OCI-M2 (cell line): ENCODE data around the gene CAMSAP1.

Experiments used
- DNase-seq: peaks from one replicate; lab custom pipeline; 2025; ENCODE audit not compliant: unreplicated experiment; lab: John Stamatoyannopoulos, UW

Gene CAMSAP1

DNA sequence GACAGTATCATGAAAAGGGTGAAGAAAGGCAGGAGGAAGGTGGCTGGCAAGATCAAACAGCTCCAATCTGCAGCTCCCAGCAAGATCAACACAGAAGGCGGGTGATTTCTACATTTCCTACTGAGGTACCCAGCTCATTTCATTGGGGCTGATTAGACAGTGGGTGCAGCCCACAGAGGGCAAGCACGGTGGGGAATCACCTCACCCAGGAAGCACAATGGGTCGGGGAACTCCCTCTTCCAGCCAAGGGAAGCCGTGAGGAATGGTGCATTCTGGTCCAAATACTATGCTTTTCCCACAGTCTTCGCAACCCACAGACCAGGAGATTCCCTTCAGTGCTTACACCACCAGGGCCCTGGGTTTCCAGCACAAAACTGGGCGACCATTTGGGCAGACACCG, 66.8 kb downstream of the CAMSAP1 start:
- no peak for DNase-seq

DNA sequence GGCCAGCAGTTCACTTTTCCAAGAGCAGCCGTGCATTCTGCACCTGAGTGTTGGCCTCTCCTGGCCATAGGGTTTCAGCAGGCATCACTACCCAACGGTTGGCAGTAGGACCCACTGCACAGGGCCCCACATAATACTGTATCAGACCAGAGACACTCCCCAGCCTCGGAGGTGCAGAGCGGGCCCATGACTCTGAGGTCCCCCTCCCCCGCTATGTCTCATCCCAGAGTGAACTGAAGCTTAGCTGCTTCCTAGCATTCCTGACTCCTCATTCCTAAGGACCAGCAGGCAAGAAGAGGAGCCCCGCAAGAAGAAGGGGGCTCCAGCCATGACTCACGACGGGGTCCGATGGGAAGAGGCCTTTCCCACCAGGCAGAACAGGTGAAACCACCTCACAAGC, 67.2 kb downstream of the CAMSAP1 start:
- no peak for DNase-seq

- DNase-seq: no peak
These were observed 67.8 kb downstream of the CAMSAP1 start for GRCh38 chr9:135839516-135839915.

DNA sequence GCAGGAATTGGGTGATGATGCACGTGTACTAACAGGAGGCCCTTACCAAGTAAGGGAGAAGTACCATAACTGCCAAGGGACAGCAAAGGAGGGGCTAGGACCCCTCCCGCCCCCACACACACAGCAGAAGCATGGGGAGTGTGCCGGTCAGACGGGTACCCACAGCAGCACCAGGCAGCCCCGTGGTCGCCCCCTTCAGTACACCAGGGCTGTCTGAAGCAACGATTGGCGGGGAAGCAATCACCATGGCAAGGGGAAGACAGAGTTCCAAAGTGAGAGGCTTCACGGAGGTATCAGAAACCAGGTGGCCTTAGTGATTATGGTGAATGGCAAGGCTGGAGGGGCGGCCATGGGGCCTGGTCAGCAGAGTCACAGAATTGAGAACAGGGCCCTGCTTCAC, 72.2 kb downstream of the CAMSAP1 start:
- no peak for DNase-seq

DNA sequence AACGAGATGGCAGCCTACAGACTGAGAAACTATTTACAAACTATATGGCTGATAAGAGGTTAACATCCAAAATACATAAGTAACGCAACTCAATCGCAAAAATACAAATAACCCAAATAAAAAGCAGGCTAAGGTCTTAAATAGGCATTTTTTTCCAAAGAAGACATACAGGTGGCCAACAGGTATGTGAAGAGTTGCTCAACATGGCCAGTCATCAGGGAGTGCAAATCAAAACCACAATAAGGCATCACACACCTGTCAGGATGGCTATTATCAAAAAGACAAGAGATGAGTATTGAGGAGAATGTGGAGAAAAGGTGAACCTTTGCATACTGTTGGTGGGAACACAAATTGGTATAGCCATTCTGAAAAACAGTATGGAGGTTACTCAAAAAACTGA, 73.5 kb downstream of the CAMSAP1 start:
- DNase-seq: no peak

DNA sequence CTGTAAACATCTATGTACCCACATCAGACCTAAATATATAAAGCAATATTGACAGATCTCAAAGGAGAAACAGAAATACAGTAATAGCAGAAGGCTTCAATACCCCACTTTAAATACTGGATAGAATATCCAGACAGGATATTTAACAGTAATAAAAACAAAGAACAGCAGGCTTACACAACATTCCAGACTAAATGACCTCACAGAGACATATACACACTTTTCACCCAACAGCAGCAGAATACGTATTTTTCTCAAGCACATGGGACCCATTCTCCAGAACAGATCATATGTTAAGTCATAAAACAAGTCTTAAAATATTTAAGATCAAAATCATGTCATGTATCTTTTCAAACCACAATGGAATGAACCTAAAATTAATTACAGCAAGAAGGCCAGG, 76.8 kb downstream of the CAMSAP1 start:
- no peak for DNase-seq

DNA sequence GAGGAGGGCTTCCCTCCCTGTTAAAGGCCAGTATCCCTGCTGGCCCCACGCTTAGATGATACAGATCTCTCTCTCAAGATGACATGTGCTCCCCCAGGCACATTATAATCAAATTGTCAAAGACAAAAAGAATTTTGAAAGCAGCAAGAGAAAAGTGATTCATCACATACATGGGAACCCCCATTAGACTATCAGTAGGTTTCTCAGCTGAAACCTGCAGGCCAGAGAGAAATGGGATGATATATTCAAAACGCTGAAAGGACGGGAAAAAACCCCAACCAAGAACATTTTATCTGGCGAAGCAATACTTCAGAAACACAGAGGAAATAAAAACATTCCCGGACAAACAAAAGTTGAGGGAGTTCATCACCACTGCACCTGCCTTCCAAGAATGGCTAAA, 78.7 kb downstream of the CAMSAP1 start:
- no peak for DNase-seq

DNA sequence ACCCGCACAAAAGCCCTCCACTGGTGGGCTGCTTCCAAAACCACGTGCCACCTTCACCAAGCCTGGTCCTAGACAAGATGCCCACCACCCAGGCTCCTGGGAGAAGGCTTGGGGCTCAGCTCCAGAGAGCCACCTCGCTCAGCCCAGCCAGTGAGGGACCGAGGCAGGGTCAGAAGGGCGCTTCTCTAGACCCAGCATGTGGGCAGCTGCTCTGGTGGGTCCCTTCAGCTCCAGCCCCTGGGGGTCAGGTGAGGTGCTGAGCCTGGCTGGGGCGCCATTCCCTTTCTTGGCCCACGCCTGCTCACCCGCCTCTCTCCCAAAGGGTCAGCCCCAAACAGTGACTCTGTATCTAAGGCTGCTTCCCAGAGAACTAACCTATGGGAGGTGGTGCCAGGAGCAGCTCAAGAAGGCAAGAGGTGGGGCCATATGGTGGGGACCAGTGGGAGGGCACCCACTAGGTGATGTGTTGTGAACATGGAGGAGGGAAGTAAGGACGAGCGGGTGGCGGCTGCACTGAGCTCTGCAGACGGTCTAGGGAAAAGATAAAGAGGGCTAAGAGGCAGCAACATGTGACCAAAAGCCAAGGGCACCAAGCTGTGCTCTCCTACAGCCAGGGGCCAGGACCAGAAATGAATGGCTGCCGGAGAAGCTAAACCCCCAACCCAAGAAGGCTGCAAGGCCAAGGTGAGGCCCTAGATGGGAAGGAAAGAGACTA, 79.3 kb downstream of the CAMSAP1 start:
- DNase-seq: no peak

DNA sequence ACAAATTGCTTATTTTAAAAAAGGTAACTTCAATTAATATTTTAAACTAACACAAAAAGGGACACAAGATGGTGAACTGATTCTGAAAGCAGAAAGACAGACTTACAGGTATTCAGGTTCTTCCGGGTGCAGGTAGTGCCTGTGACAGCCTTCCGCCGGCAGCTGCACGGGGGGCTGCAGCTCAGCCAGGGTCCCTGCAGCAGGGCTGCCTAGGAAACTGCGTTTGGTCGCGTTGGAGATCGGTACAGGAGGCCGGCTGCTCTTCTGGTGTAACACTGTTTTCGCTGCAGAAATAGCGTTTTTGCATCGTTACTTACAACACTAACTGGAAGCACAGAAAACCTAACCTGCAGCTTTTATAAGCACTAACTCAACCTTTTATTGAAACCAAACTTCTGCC, 80.0 kb downstream of the CAMSAP1 start:
- no peak for DNase-seq

DNA sequence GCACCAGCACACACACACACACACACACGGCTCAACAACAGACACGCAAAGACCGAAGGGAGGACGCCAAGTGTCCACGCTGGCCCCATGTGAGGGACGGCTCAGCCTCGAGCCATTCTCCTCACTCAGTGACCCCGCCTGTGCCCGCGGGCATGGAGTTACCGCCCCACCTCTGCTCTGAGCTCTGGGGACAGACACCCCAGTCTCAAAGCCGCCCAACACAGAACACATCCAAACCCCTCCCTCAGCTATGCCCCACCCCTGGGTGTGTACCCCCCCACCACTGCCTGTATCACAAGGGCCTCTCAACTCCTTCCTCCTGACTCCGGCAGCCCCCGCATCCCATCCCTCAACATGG, 81.2 kb downstream of the CAMSAP1 start:
- DNase-seq: no peak

DNA sequence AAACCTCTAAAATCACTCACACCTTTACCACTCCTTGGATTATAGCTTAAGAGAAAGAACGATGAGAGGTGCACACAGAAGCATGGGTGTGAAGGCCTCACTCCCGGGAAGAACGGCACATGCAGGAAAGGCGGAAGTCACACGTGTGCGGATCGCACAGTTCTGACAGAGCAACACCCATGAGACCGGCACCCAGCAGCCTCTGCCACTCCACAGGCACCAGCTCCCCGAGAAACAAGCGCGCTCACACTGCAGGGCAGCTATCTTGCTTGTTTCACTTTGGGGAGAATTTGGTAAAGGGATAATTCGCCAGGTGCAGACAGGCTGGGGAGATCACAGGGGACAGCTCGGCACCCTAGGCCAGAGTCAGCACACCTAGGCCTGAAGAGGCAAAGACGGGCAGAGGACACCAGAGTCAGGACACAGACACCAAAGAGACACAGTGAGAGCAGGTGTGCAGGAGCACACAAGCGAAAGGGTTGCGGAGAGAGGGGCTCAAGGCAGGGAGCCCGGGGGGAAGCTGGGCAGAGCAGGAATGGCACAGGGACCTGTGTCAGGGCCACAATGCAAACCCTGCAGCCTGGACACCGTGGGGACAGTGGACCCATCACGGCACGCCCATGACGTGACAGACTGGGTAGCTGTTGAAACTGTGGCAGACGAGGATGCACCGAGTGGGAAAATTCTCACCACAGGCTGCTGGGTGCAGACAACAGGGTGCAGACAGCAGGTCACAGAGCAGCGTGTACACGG, 81.7 kb downstream of the CAMSAP1 start:
- DNase-seq: no peak

DNA sequence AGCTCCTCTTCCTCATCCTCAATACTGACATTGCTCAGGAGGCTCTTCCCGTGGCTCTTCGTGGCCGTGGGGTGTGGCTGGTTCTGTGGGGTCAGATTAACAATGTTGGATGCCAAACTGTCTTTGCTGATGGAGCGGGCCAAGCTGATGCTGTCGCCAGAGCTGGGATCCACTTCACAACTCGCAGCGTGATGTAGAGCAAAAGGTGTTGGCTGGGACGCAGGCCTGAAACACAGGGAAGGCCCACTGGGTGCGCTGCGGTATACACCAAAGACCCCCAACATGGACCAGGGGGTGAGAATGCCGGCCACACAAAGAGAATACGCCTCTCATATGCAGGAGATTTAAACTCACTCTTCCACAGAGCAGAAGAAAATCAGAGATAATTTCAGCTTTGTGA, 84.3 kb downstream of the CAMSAP1 start:
- DNase-seq: no peak

DNA sequence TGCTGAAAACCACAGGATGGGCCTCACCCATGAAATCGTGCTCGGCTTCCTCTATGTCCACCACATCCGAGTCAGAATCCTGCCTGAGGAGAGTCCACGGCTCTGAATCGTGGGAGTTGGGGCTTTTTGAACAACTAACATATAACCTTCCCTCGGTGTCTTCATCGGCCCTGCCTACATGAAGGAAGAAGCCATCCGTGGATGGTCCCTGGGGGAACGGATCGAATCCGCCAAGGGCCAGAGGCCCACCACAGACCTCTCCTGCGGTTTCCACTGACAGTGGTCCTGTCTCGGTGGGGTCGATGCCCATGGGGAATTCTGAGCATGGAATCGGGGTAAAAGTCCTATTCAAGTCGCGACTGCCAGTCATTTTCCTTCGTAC, 85.0 kb downstream of the CAMSAP1 start:
- no peak for DNase-seq

DNA sequence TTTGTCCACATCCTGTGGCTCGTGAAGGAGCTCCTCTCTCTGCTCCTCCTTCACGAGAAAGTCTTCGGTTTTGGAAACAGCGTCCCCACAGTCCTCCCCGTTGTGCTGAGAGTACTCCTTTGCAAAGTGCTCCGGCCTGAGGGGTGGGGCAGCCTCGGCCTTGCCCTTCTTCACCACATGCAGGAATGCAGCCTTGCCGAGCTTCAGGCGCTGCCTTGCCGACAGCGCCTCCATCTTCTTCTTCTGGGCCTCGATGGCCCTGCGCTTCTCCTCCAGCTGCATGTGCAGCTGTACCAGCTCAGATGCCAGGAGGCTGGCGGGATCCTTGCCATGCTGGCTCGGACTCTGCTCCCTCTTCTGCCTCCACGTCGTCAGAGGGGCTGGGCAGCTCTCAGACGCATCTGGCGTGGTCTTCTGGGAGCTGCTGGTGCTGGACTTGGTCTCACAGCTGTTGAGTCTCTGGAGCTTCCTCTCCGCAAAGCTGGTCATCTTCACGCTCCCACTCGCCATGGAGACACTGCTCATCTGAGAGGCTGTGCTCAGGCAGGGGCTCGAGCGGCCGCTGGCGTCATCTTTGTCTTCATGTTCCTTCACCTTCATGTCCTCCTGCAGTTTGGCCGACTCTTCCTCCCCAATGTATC, 85.5 kb downstream of the CAMSAP1 start:
- DNase-seq: no peak

DNA sequence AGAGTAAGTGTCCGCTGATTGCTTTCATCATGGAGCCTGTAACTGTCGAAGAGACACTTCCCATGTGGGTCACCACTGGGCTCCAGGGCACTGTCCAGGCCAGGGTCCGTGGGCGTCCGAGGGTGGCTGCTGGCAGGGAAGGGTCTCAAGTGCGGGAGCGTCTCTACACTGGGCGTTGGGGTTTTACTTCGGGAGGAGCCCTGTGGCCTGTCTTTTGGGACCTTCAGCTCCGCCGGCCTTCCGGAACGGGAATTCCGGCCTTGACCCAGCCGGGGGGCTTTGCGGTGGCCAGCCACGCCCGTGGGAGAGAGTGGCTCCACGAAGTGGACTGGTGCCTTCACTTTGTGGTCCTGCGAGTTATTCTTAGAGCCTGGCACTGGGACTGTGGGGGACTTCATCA, 86.2 kb downstream of the CAMSAP1 start:
- no peak for DNase-seq

GRCh38 chr9:135820661-135821060, 86.7 kb downstream of the CAMSAP1 start:
- no peak for DNase-seq

- no peak for DNase-seq
These were observed 87.4 kb downstream of the CAMSAP1 start for GRCh38 chr9:135819905-135820304.

DNA sequence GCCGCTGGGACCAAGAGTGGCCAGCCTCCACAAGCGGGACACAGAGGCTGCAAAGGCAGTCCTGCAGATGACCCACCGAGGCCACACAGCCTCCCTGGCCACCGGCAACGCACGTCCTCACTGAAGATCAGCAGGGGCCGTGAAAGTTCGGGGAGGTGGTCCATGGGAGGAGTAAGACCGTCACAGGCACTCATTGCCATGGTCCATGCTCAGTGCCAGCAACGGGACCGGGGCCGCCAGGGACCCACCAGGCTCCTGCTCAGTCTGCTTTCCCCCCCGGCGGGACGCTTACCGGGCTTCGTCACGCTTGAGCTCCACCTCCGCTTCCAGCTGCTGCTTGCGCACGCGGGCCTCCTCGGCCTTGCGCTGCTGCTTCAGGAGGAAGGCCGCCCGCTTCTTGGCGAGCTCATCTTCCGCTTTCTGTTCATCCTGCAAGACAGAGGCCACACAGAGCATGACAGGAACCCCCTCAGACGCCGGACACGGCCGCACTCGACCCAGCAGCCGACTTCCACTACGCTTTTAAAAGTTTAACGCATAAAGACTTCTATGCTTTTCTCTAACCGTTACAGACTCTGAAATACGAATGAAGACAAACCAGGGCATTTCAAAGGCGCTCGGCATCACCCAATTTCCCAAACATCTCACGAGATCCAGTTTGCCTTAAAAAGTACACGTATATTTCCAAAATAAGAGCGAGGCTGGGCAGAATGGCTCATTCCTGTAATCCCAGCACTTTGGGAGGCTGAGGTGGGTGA, 88.4 kb downstream of the CAMSAP1 start:
- no peak for DNase-seq

- DNase-seq: no peak
These were observed 89.2 kb downstream of the CAMSAP1 start for GRCh38 chr9:135817951-135818717.

DNA sequence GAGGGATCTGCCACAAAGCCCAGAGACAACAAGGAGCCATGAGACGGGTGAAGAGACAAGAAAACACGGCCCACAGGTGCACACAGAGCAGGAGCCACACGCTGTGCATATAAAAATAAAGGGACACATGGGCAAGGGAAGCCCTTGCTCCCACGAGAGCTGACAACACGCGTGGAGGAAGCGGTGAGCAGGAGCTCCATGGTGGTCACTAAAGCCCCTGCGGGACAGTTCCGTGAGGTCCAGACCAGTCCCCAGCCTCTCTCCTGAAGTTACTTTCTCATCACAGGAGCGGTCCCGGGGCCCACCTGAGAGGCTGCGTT, 90.7 kb downstream of the CAMSAP1 start:
- DNase-seq: no peak
